ENCODE results near the gene EFNB2. TPM values are rescaled to one million over a fixed set of nuclear protein-coding genes. Genes with fewer than 3 reads are reported as not detected.

The EFNB2 gene
- polyA plus RNA-seq, 3 donors = not detected

- H3K4me3 Mint-ChIP-seq = no peak overlapping the region
- WGBS (ENCODE audit: insufficient coverage) = no CpG with 5 or more reads among the region's 3 CpGs
- Histone ChIP-seq H3K4me3 (replicated peaks in 1 of 3; ENCODE audit: low read depth in 2 of 3, low read length in 3 of 3) (no peak overlapping the region), H3K4me1 (ENCODE audit: control insufficient read depth in 1 of 2, insufficient read depth in 2 of 2, low read length in 2 of 2) (no peaks in the 10 kb centered on the region), H3K27me3 (ENCODE audit: control insufficient read depth in 2 of 2, insufficient read depth in 2 of 2, low read length in 2 of 2) (no peaks in the 10 kb centered on the region), H3K79me2 (ENCODE audit: insufficient read depth, low read length) (peaks cover 97% of the 10 kb centered on the region), H4K20me1 (ENCODE audit: insufficient read depth, low read length) (peaks cover 100% of the 10 kb centered on the region), H2AFZ (ENCODE audit: insufficient read depth, low read depth, low read length, poor library complexity, severe bottlenecking) (no peak overlapping the region), H3K4me2 (replicated peaks; ENCODE audit: extremely low read depth, low read length, poor library complexity, severe bottlenecking) (no peak overlapping the region), H3K9ac (ENCODE audit: insufficient read depth, low read length, poor library complexity, severe bottlenecking) (no peak overlapping the region), H3K36me3 (replicated peaks in 1 of 2; ENCODE audit: control insufficient read depth in 1 of 2, insufficient read depth in 2 of 2, low read length in 2 of 2) (peaks cover 52 to 87% of the 10 kb centered on the region in 2 donors), H3K27ac (ENCODE audit: low read depth in 1 of 2, low read length in 2 of 2) (peak overlapping the region in 1 of 2 donors; percentile 20), H3K9me3 (replicated peaks in 1 of 2; ENCODE audit: control insufficient read depth in 1 of 2, insufficient read depth in 1 of 2, low read length in 2 of 2) (no peaks in the 10 kb centered on the region)
- H3K27me3 Mint-ChIP-seq (ENCODE audit: low read depth in 3 of 3) = no peaks in the 10 kb centered on the region
- H3K27ac Mint-ChIP-seq = peak overlapping the region in 2 of 7 donors; percentile 10 to 50
- peaks cover 71 to 76% of the 10 kb centered on the region in 2 donors for H3K36me3 Mint-ChIP-seq
- H3K9me3 Mint-ChIP-seq = no peaks in the 10 kb centered on the region
- intact Hi-C loops (cut with micrococcal nuclease) = no loop called here
- peaks cover 10% of the 10 kb centered on the region for H3K4me1 Mint-ChIP-seq
- no peak for TF ChIP-seq CTCF (IDR thresholded peaks at IDR 0.05)
- DNase-seq = no peak
These were observed 16.3 kb upstream of the EFNB2 start for GRCh38 chr13:106551751-106552150.

GRCh38 chr13:106551350-106551749 is 15.9 kb upstream of the EFNB2 start:
- Histone ChIP-seq H2AFZ (ENCODE audit: insufficient read depth, low read depth, low read length, poor library complexity, severe bottlenecking) (no peak overlapping the region), H3K9ac (ENCODE audit: insufficient read depth, low read length, poor library complexity, severe bottlenecking) (no peak overlapping the region), H3K9me3 (replicated peaks in 1 of 2; ENCODE audit: control insufficient read depth in 1 of 2, insufficient read depth in 1 of 2, low read length in 2 of 2) (no peaks in the 10 kb centered on the region), H3K79me2 (ENCODE audit: insufficient read depth, low read length) (peaks cover 97% of the 10 kb centered on the region), H3K27me3 (ENCODE audit: control insufficient read depth in 2 of 2, insufficient read depth in 2 of 2, low read length in 2 of 2) (no peaks in the 10 kb centered on the region), H3K4me3 (replicated peaks in 1 of 3; ENCODE audit: low read depth in 2 of 3, low read length in 3 of 3) (no peak overlapping the region), H3K36me3 (replicated peaks in 1 of 2; ENCODE audit: control insufficient read depth in 1 of 2, insufficient read depth in 2 of 2, low read length in 2 of 2) (peaks cover 52 to 87% of the 10 kb centered on the region in 2 donors), H3K4me1 (ENCODE audit: control insufficient read depth in 1 of 2, insufficient read depth in 2 of 2, low read length in 2 of 2) (no peaks in the 10 kb centered on the region), H4K20me1 (ENCODE audit: insufficient read depth, low read length) (peaks cover 100% of the 10 kb centered on the region), H3K4me2 (replicated peaks; ENCODE audit: extremely low read depth, low read length, poor library complexity, severe bottlenecking) (no peak overlapping the region), H3K27ac (ENCODE audit: low read depth in 1 of 2, low read length in 2 of 2) (peak overlapping the region in 1 of 2 donors; percentile 20)
- Mint-ChIP-seq H3K9me3 (no peaks in the 10 kb centered on the region), H3K27ac (peak overlapping the region in 3 of 7 donors; percentile 7 to 50 (median 27)), H3K27me3 (ENCODE audit: low read depth in 3 of 3) (no peaks in the 10 kb centered on the region), H3K4me3 (no peak overlapping the region), H3K4me1 (peaks cover 10% of the 10 kb centered on the region), H3K36me3 (peaks cover 67 to 75% of the 10 kb centered on the region in 2 donors)
- DNase-seq = no peak
- no CpG with 5 or more reads among the region's 1 CpG for WGBS (ENCODE audit: insufficient coverage)
- intact Hi-C loops (cut with micrococcal nuclease) = no loop called here
- TF ChIP-seq CTCF (IDR thresholded peaks at IDR 0.05) = no peak

All from CD14-positive monocyte (primary cell).